ENCODE measurements around the gene RAD51B.

GRCh38 chr14:68487805-68488590 lies 668.4 kb downstream of the RAD51B start:
- no peak for TF ChIP-seq CTCF (IDR thresholded peaks at IDR 0.05)
- no peak for TF ChIP-seq POLR2A (IDR thresholded peaks at IDR 0.05)
